SK-MEL-5 (cell line): ENCODE results near the gene ATP5PO. TPM values are rescaled to one million over a fixed set of nuclear protein-coding genes. Genes with fewer than 3 reads are reported as not detected.

Experiments used
- DNase-seq: peaks from one replicate; pipeline ENCODE4 v3.0.0-alpha.2; 2016; ENCODE audit warnings: low read depth, low spot score
- in situ Hi-C: cut with HindIII; loops from 2 replicates; pipeline ENCODE4 v1.10.0; 2016; ENCODE audit warnings: low sequenced_read_pairs, high pct_unique_total_duplicates, low pct_unique_long_range_greater_than_20kb
- polyA plus RNA-seq, 2 experiments: library from polyadenylated mRNA; depleted of rRNA; stranded (reverse); fragments of >200 nt; gene quantifications; 2 replicates each; pipeline ENCODE4 v1.2.3, GENCODE V29; 2015
- total RNA-seq: library from RNA; depleted of rRNA; stranded (reverse); fragments of >200 nt; shearing (Covaris generic); gene quantifications from 2 replicates; pipeline ENCODE4 v1.2.3, GENCODE V29; 2014; rRNA removed

Gene ATP5PO, protein sequence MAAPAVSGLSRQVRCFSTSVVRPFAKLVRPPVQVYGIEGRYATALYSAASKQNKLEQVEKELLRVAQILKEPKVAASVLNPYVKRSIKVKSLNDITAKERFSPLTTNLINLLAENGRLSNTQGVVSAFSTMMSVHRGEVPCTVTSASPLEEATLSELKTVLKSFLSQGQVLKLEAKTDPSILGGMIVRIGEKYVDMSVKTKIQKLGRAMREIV
- 248 and 278 TPM in 2 replicates for total RNA-seq
- polyA plus RNA-seq (2015; cell fraction: cytosol; rRNA removed), result 174 and 222 TPM in 2 replicates
- 47.2 and 59.7 TPM in 2 replicates for polyA plus RNA-seq (2015; cell fraction: nucleus; rRNA removed)

DNA sequence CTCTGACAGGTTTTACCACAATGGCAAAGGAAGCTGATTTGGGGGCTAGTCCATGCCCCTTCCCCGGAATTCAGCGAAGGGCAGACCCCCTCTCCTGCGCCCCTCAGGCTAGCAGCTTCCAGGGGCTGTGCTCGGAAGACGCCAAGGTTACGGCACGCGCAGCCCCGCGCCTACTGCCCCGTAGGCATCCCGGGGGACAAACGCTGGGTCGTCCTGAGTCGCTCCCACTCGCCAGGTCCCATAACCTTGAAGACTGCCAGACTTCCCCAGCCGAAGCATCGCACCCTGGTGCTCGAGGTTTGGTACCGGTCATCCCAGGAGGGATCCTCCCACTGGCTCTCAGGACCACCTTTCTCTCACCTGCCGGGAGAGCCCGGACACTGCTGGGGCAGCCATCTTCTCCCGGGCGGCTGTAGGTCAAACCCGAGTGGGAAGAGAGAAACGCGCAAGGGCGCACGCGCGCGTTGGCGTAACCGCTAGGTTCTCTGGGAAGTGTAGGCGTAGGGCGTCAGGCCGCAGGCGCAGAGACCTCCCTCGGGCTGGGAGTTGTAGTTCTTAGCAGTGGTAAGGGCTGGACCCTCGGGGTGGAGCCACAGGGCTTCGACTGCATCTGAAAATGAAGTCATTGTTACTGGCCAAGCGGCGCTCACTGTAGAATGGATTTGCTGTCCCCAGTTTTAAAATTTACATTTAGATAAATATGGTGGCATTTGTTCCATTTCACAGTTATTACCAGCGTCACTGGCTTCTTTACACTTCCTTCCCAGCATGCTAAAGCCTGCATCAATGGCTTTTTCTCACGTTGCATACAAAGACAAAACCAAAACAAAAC lies at the start of gene ATP5PO:
Gene ATP5PO (minus strand): TSS at position 437 of the 832 bp plus-strand sequence. CDS start 41 bp downstream, at position 396.
- in situ Hi-C loops, result no loop called here
- peak; percentile 97 for DNase-seq

DNA sequence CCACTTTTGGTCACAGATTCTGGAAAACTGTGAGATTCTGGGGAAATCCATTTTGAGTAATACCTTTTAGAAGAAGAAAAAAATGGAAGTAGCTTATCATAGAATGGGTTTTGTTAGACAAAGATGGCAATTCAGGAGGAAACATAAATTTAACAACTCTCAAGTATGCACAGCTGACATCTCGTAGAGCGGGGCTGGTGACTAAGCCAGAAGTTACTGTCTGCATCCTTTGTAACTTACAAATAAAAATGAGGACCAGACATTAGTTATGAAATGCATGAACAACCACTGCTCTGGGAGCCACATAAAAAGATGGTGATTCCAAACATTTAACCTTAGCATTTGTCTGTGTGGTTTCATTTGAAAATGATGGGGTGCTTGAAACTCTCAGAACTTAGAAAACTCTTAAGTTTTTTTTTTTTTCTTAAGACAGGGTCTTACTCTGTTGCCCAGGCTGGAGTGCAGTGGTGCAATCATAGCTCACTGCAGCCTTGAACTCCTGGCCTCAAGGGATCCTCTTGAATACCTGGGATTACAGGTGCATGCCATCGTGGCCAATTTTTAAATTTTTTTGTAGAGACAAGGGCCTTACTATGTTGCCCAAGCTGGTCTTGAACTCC lies 49.2 kb upstream of the ATP5PO start:
- in situ Hi-C loops, result no loop called here
- no peak for DNase-seq

DNA sequence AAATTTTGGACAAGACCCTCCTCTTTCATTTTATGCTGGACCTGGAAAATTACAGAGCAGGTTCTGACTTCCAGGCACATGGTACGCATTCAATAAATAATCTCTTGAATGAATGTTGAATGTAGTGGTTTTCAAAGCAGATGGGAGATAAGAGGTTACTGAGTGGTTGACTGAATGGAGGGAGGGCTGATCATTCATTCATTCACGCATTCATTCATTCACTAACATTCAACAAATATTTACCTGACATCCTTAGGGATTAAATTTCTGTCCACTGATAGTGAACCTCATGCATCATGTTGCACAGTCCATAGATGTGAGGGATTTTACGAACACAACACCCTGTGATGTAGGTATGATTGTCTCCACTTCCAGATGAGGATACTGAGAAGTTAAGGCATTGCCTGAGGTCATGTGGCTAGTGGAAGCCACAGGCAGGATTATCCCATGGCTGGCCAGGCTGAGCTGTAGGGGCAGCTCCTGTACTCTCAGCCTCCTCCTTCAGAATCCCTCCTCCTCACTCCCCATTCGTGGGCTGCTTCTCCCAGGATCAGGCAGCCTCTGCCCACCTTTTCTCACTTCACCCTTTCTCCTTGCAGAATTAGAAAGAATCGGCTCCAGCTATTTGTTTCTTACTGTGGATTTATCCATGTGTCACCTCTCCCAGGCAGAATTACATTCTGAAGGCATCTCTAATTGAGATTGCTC lies 48.4 kb upstream of the ATP5PO start:
- in situ Hi-C loops, result no loop called here
- no peak for DNase-seq

DNA sequence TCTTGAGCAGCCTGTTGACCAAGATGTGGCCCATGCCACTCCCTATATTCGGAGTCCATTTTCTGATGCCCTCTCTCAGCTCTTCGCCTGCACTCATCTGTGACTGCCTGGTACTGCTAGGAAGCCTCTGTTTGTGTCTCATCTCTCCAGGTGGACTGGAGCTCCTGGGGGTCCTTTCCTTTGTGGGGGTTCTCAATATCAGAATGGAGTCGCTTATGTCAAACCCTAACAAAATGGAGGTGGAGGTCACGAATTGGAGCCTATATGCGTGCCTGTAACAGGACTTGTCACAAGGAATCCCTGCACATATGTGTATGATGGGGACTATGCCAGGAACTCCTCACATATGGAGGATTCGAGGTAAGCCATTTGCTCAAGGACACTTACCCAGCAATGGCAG lies 46.7 kb upstream of the ATP5PO start:
- in situ Hi-C loops, result no loop called here

DNA sequence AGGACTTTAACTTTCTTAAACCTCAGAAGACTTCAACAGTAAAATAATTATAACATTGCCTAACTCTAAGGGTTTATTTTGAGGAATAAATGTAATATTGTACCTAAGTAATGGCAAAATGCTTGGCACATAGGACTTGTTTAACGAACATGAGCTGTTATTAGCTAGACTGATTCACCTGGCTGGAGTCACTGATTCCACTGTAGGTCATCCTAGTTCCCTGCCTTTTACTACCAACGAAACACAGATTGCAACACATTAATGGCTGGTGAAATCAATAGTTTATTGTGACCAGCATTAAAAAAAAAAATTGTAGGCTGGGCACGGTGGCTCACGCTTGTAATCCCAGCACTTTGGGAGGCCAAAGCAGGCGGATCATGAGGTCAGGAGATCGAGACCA lies 45.5 kb upstream of the ATP5PO start:
- DNase-seq, result no peak
- in situ Hi-C loops, result no loop called here

More for the DNA sequence above, 46.7 kb upstream of the ATP5PO start:
- DNase-seq, result no peak

DNA sequence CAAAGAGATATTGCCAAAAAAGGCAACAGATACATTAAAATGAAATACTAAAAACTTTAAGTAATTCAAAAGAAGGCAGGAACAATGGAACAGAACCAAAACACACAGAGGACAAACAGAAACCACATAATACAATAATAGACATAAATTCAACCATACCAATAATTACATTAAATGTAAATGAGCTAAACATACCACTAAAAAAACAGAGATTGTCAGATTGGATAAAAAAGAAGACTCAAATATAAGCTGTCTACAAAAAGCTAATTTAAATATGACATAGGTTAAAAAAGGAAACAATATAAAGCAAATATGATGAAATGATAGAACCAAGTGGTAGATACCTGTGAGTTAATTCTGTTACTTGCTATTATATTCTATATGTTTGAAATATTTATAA lies 44.1 kb upstream of the ATP5PO start:
- in situ Hi-C loops, result no loop called here

DNA sequence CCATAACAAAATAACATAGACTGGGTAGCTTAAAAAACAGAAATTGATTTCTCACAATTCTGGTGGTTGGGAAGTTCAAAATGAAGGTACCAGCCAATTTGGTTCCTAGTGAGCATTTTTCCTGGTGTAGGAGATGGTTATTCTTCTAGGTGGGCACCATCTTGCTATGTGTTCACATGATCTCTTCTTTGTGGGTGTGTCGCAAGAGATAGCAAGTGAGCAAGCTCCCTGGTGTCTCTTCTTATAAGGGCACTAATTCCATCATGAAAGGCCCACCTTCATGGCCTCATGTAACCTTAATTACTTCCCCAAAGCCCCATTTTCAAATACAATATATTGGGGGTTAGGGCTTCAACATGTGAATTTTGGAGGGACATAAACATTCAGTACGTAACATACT lies 38.8 kb upstream of the ATP5PO start:
- in situ Hi-C loops, result no loop called here
- DNase-seq, result no peak

More for the DNA sequence above, 44.1 kb upstream of the ATP5PO start:
- DNase-seq, result no peak

DNA sequence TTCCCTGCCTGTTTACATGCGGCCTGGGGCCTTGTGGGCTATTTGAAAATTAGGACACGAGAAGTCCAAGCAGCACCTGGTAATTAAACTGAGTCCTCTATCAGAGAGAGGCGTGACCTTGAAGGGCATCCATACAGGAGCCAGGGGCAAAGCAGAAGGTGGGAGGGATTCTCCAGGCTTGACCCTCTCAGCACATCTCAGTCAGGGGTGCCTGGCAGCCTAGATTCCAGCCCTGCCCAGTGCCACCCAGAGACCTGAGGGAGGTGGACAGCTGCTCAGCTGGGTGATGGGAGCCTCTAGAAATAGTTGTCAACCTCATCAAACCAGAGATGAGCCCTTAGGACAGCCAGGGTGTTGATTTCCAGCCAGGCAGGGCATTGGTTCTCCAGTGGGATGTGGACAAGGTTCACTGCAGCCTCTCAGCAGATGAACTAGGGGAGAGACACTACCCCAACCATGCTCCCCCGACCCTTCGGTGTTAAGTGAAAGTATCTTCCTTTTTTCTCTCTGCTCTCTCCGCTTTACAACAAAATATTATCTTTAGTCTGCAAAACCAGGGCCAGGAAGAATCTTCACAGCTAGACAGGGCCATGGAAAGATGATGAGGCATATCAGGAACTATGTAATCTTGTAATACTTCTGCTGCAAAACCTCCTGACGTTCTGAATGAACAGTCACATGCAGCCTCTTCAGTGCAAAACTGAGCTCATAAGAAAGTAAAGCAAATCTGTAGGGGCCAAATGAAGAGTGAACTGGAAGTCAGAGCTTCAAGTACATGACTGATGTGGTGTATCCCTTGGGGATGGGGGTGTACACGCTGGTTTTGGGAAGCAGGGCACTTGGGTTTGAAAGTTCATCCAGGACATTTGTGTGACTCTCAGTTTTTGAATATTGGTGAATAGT lies 35.9 kb upstream of the ATP5PO start:
- in situ Hi-C loops, result no loop called here
- peak; percentile 17 for DNase-seq

DNA sequence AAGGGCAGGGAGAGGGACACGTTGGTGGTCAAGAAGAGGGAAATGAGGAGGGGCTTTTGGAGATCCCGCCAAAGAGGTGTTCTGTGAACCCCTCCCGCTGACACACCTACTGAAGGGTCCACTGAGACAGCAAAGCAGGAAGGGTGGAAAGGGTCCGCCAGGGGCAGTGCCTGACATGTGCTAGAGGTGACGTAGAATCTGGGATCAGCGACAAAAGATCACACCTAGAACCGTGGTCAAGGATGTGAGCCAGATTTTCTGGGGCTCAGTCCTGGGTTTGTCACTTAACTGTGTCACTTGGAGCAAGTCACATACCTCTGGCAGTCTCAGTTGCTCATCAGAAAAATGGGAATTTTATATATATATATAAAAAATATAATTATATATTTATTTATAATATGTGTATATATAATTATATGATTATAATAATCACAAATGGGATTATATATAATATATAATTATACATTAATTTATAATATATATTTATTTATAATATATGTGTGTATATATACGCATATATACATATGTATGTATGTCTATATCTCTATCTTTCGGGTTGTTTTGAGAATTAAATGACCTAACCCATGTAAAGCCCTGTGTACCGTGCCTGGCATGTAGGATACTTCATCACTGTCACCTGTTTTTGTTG lies 35.0 kb upstream of the ATP5PO start:
- DNase-seq, result no peak
- in situ Hi-C loops, result no loop called here

DNA sequence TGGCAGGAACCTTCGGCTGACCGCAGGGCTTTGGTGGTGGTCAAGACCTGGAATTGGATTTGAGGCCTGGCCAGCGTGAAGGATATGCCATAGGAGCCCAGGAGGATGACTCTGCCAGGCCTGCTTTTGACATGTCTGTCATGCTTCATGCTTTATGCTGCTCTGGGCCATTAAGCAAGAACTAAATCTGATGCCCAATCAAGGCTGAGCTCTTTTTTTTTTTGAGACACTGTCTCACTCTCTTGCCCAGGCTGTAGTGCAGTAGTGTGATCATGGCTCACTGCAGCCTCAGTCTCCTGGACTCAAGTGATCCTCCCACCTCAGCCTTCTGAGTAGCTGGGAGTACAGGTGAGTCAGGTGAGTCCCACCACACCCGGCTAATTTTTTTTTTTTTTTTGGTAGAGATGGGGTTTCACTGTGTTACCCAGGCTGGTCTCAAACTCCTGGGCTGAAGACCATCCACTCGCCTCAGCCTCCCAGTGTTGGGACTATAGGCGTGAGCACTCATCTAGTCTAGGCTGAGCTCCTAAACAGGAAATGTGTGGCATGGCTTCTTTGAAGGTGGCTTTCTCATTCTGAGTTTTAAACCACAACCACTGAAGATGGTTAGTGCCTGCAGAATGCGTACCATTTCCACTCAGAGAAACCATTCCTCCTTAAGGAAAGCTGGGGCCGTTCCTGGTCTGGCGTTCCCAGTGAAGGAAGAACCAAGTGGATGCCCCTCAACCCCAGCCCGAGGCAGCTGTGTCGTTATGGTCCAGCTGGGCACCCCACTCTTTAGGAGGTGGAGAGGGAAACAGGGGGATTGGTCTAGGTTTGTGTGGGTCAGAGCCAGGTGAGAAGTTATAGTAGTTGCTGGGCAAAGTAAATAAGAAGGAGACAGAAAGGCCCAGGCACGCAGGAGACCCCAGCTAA lies 34.2 kb upstream of the ATP5PO start:
- DNase-seq, result no peak
- in situ Hi-C loops, result no loop called here

DNA sequence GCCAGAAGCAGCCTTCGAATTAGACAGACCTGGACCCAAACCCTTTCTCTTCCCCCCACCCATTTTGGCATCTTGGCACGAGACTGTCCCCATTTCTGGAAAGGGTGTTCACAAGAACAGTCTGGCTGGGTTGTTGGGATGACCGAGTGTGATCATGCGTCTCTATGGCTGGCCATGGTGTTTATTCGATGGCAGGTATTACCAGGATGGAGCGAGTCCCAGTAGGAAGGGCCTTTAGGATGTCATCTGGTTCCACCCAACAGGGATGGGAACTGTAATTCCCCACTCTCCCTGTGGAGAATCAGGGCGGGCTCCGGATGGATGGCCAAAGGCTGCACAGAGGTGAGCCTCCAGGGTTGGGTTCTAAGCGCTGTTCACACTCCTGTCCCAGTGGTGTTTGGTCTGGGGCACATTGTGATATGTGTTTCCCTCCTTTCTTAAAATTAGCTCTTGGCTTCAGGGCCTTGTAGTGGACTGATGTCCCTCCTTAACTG lies 33.4 kb upstream of the ATP5PO start:
- in situ Hi-C loops, result no loop called here

DNA sequence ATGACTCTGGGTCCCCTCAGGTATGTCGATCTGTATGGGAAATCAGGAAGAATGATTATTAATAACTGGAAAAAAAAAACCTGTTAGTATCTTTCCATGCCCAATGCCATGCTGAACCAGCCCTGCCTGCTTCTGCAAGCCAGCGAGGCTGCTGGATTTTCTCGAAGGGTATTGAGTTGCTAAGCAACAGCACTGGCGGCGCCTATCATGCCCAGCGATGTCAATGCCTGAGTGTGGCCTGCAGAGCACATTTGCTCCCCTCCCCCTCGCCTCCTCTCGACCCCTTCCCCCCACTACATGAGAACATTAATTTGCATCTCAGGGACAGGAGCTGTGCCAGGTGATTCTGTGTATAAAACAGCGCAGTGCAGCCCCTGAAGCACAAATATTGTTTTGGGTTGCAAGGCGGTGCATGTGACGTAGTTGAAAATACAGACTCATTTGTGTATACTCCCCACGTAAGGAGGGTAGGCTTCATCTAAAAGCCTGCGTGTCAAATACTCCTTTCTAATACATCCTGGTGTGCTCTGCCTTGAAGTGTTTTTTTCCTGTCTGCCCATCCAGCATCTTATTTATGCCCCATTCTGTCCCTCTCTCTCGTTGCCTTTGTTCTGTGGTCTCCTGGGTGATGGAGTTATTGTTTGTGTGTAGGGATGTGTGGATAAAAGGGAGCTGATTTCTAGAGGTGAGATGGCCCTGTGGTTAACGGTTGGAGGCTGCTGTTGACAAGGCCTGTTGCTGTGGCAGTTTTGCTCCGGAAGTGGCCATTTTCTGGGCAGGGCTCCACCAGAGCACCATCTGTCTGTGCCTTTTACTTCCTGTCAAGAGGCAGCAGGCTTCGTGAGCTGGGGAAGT lies 32.7 kb upstream of the ATP5PO start:
- peak; percentile 71 for DNase-seq

More for the DNA sequence above, 33.4 kb upstream of the ATP5PO start:
- no peak for DNase-seq

DNA sequence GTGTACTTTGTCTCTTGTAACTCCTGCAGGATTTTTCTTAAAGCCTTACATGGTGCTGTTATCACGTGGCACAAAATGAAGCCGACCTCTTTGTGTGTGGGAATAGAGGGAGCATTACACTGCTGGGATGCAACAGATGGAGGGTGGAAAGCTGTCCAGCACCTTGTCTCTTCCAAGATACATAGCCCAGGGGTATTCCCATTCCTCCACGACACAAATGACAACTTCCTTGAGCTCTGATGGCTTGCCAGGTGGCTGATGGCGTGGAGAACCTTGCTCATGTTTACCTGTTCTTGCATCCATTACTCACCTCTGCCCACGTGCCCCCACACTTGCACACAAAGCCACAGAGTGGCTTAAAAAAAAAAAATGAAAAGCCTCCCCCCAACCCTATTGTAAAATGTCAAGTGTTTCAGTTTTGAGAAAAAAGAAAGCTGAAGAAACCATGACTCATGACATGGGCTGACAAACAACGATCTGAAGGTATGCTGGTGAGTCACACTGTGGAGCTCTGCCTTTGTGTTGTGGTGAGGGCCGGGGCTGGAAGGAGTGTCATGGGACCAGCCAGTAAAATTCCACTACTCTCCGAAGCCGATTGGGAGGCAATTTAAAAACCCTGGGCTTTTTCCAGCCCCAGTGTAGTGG lies 32.0 kb upstream of the ATP5PO start:
- in situ Hi-C loops, result no loop called here
- DNase-seq, result peak; percentile 92

More for the DNA sequence above, 32.7 kb upstream of the ATP5PO start:
- in situ Hi-C loops, result no loop called here

DNA sequence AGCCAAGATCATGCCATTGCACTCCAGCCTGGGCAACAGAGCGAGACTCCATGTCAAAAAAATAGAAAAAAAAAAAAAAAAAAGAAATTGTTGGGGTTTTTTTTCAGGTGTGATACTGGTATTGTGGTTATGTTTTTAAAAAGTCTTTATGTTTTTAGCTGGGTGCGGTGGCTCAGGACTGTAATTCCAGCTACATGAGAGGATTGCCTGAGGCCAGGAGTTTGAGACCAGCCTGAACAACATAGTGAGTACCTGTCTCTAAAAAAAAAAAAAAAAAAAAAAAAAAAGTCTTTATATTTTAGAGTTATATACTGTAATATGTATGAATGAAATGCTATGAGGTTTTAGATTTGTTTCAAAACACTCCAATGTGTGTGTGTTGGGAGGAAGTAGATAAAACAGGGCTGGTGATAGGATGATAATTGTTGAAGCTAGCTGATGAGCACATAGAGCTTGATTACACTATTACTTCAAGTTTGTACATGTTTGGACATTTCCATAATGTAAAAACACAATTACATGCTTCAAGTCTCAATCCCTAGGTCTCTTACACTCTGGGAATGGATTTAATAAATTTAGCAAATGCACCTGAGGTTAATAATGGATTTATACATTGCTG lies 30.2 kb upstream of the ATP5PO start:
- in situ Hi-C loops, result no loop called here
- no peak for DNase-seq
